Mesenchymal stem cell (in vitro differentiated cells and primary cell): Measurements from ENCODE around the gene DHRS4.
A peak's percentile ranks its signal among the peaks of the same experiment; 100 is the strongest.
"Not testable (repeated sequence)": the region's sequence is repeated elsewhere in the genome, so short reads cannot be mapped to it uniquely, and the experiment has no call there.

Experiments used
- DNase-seq: peaks from one replicate; pipeline ENCODE4 v3.0.0-alpha.2; 2013
- H2AFZ ChIP-seq: one replicate; pipeline ENCODE4 v1.6.1; 2013; ENCODE audit warnings: low read depth, mild to moderate bottlenecking, control low read depth, inconsistent platforms, low read length, moderate library complexity
- H2AK5ac ChIP-seq: 2 replicates; pipeline ENCODE4 v1.6.1; 2013; ENCODE audit warnings: low read length, moderate library complexity, mild to moderate bottlenecking, inconsistent platforms; ENCODE audit not compliant: severe bottlenecking
- H2BK120ac ChIP-seq: one replicate; pipeline ENCODE4 v1.6.1; 2013; ENCODE audit warnings: low read depth, mild to moderate bottlenecking, inconsistent platforms, low read length, moderate library complexity
- H2BK12ac ChIP-seq, 2 experiments: one replicate each; pipeline ENCODE4 v1.6.1; 2013; ENCODE audit warnings: inconsistent platforms in 2 of 2, low read length in 2 of 2, mild to moderate bottlenecking in 2 of 2, moderate library complexity in 2 of 2, control low read depth in 1 of 2
- H2BK15ac ChIP-seq: one replicate; pipeline ENCODE4 v1.6.1; 2013; ENCODE audit warnings: mild to moderate bottlenecking, low read depth, inconsistent platforms; ENCODE audit not compliant: poor library complexity, severe bottlenecking
- H2BK5ac ChIP-seq: 2 replicates; pipeline ENCODE4 v1.6.1; 2013; ENCODE audit warnings: low read depth, mild to moderate bottlenecking, low read length, control low read depth, inconsistent platforms; ENCODE audit not compliant: poor library complexity, severe bottlenecking
- H3K14ac ChIP-seq, 2 experiments: one replicate each; pipeline ENCODE4 v1.6.1; 2013; ENCODE audit warnings: inconsistent platforms in 2 of 2, low read length in 2 of 2, control low read depth in 1 of 2, mild to moderate bottlenecking in 1 of 2, moderate library complexity in 1 of 2
- H3K18ac ChIP-seq, 2 experiments: one replicate each; pipeline ENCODE4 v1.6.1; 2013; ENCODE audit warnings: inconsistent platforms in 2 of 2, low read length in 2 of 2, control low read depth in 1 of 2, low read depth in 1 of 2, mild to moderate bottlenecking in 1 of 2
- H3K23ac ChIP-seq, 2 experiments: one replicate each; pipeline ENCODE4 v1.6.1; 2013; ENCODE audit warnings: inconsistent platforms in 2 of 2, low read length in 2 of 2, mild to moderate bottlenecking in 2 of 2, moderate library complexity in 2 of 2, control low read depth in 1 of 2
- H3K27ac ChIP-seq: 2 replicates; pipeline ENCODE4 v1.5.1; 2013; ENCODE audit warnings: mild to moderate bottlenecking, moderate library complexity, low read length, control low read depth, inconsistent platforms; ENCODE audit not compliant: poor library complexity, severe bottlenecking
- H3K27me3 ChIP-seq, 2 experiments: 2 replicates each; pipeline versions ENCODE4 v1.6.1 to v1.7.0; 2013; ENCODE audit warnings: low read length in 2 of 2, mild to moderate bottlenecking in 2 of 2, moderate library complexity in 2 of 2, control low read depth in 1 of 2, inconsistent platforms in 1 of 2; ENCODE audit not compliant: control insufficient read depth in 1 of 2, insufficient read depth in 1 of 2
- H3K36me3 ChIP-seq, 2 experiments: 2 replicates each; pipeline versions ENCODE4 v1.6.1 to v1.7.0; 2013; ENCODE audit warnings: low read length in 2 of 2, control low read depth in 1 of 2, inconsistent platforms in 1 of 2, low read depth in 1 of 2, mild to moderate bottlenecking in 1 of 2; ENCODE audit not compliant: insufficient read depth in 2 of 2, control insufficient read depth in 1 of 2
- H3K4ac ChIP-seq, 2 experiments: one replicate each; pipeline ENCODE4 v1.6.1; 2013; ENCODE audit warnings: inconsistent platforms in 2 of 2, low read length in 2 of 2, mild to moderate bottlenecking in 2 of 2, moderate library complexity in 2 of 2, control low read depth in 1 of 2, low read depth in 1 of 2
- H3K4me1 ChIP-seq: 2 replicates; pipeline ENCODE4 v1.6.1; 2013; ENCODE audit warnings: low read depth, low read length, control low read depth; ENCODE audit not compliant: control insufficient read depth, insufficient read depth
- H3K4me2 ChIP-seq: 2 replicates; pipeline ENCODE4 v1.6.1; 2013; ENCODE audit warnings: low read length, mild to moderate bottlenecking, inconsistent platforms; ENCODE audit not compliant: poor library complexity, severe bottlenecking
- H3K4me3 ChIP-seq, 2 experiments: 2 replicates each; pipeline versions ENCODE4 v1.5.1 to v1.7.0; 2013; ENCODE audit warnings: low read length in 2 of 2, mild to moderate bottlenecking in 2 of 2, control low read depth in 1 of 2, low read depth in 1 of 2; ENCODE audit not compliant: insufficient read depth in 1 of 2
- H3K79me1 ChIP-seq: replicated peaks from 2 replicates; pipeline ENCODE4 v1.6.1; 2013; ENCODE audit warnings: mild to moderate bottlenecking, control low read depth, low read length, inconsistent platforms; ENCODE audit not compliant: poor library complexity, severe bottlenecking
- H3K9ac ChIP-seq: 2 replicates; pipeline ENCODE4 v1.7.0; 2013; ENCODE audit warnings: mild to moderate bottlenecking, low read length, moderate library complexity
- H3K9me3 ChIP-seq: 2 replicates; pipeline ENCODE4 v1.7.0; 2013; ENCODE audit warnings: mild to moderate bottlenecking, low read length; ENCODE audit not compliant: control insufficient read depth
- H4K8ac ChIP-seq: one replicate; pipeline ENCODE4 v1.6.1; 2013; ENCODE audit warnings: inconsistent platforms, mild to moderate bottlenecking, low read length, moderate library complexity
- H4K91ac ChIP-seq: one replicate; pipeline ENCODE4 v1.6.1; 2013; ENCODE audit warnings: mild to moderate bottlenecking, low read length, inconsistent platforms
- WGBS: methylation state at CpG from one replicate; pipeline ENCODE4 v1.1.7; 2013; ENCODE audit warnings: mixed read lengths; 5-methylcytosine and 5-hydroxymethylcytosine counted together

DHRS4 gene

DNA sequence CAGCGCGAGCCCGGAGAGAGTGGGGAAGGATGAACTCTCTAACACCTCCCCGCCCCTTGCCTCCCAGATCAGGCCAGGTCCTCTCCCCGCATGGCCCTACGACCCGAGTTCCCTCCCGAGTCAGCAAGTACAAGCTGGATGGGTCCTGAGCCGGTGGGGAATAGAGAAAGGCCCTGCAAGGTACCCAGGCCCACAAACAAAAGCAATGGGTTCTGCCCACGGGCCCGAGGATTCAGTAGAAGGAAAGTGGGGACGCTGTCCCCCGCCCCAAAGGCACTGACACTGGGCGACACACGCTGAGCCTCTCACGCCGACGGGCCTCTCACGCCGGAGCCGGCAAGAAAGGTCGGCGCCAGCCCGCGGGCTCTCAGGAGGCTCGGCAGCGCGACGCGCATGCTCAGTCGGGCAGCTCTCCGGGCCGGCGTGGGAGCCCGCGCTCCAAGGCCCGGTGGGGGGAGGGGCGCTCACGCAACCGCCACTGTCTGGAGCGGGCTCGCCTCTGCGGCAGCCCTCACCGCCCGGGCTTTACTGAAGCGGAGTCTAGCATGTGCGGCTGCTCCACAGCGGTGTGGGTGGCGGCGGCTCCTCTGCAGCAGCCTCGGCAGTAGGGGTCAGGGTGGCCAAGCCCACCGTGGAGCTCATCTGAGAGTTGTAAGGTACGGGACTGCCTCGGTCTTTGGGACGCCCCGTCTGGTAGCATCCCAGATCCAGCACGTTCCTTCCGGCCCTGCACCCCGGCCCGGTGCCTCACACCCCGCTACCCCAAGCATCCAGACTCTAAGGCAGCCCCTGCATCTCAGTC, 16.1 kb downstream of the DHRS4 start:
- H3K27me3 ChIP-seq, H3K79me1 ChIP-seq, H3K4ac ChIP-seq, H3K4me1 ChIP-seq, H2BK15ac ChIP-seq, H2BK120ac ChIP-seq, H3K36me3 ChIP-seq, H2AK5ac ChIP-seq, H3K27ac ChIP-seq, H2BK5ac ChIP-seq, H4K91ac ChIP-seq, H2BK12ac ChIP-seq, H3K9me3 ChIP-seq, H3K23ac ChIP-seq: not testable (repeated sequence)
- Histone ChIP-seq H3K4me3 (peak overlapping the region in 1 of 2 experiments; percentile 63), H3K9ac (peak overlapping the region; percentile 60), H2AFZ (peak overlapping the region; percentile 39), H4K8ac (peak overlapping the region; percentile 72), H3K18ac (peak overlapping the region in 1 of 2 experiments; percentile 82), H3K14ac (peak overlapping the region in 1 of 2 experiments; percentile 71), H3K4me2 (peak overlapping the region; percentile 22)
- DNase-seq = peak; percentile 22
- WGBS = 6% methylated on average over 28 of the region's 61 CpGs

DNA sequence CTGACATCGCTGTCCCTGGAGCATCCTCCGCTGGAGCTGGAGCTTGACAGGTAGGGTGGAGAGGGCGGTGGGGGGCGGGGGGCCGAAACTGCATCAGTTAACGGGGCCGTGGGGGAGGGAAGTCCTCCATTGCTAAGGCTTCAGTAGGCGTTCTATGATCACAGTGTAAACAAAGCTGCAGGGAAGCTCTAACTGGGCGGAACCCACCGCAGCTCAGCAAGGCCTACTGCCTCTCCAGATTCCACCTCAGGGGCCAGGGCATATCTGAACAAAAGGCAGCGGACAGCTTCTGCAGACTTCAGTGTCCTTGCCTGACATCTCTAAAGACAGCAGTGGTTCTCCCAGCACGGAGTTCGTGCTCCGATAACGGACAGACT, 16.7 kb downstream of the DHRS4 start:
- not testable (repeated sequence) for H3K23ac ChIP-seq, H3K4ac ChIP-seq, H3K27me3 ChIP-seq, H3K27ac ChIP-seq, H2BK120ac ChIP-seq, H3K4me2 ChIP-seq, H3K79me1 ChIP-seq, H2AFZ ChIP-seq, H2BK15ac ChIP-seq, DNase-seq, H4K8ac ChIP-seq, H3K14ac ChIP-seq, H3K9ac ChIP-seq, H2BK12ac ChIP-seq, H3K9me3 ChIP-seq, H3K4me3 ChIP-seq, H3K36me3 ChIP-seq, H2BK5ac ChIP-seq, H3K18ac ChIP-seq, H4K91ac ChIP-seq, H3K4me1 ChIP-seq, H2AK5ac ChIP-seq
- 77% methylated on average over 8 of the region's 15 CpGs for WGBS

DNA sequence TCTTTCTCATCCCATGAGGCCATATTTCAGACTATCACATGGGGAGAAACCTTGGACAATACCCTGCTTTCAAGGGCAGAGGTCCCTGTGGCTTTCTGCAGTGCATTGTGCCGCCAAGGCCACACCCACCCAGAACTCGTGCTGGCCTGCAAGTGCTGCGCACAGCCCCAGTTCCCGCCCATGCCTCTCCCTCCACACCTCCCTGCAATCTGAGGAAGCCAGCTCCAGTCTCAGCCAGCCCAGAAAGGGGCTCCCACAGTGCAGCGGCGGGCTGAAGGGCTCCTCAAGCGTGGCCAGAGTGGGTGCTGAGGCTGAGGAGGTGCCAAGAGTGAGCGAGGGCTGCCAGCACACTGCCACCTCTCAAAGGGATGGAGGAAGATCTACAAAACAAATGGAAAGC, 19.6 kb downstream of the DHRS4 start:
- not testable (repeated sequence) for H2BK12ac ChIP-seq, H3K27me3 ChIP-seq, H2AK5ac ChIP-seq, H4K91ac ChIP-seq, H3K4me1 ChIP-seq, H2BK15ac ChIP-seq, H3K36me3 ChIP-seq, H2BK5ac ChIP-seq, H3K9me3 ChIP-seq, H4K8ac ChIP-seq, H3K4me3 ChIP-seq, H3K18ac ChIP-seq, H2AFZ ChIP-seq, H3K79me1 ChIP-seq, H3K4ac ChIP-seq, H2BK120ac ChIP-seq, H3K4me2 ChIP-seq, H3K27ac ChIP-seq, H3K9ac ChIP-seq, H3K14ac ChIP-seq, H3K23ac ChIP-seq, DNase-seq
- 68% methylated on average over 5 of the region's 8 CpGs for WGBS

DNA sequence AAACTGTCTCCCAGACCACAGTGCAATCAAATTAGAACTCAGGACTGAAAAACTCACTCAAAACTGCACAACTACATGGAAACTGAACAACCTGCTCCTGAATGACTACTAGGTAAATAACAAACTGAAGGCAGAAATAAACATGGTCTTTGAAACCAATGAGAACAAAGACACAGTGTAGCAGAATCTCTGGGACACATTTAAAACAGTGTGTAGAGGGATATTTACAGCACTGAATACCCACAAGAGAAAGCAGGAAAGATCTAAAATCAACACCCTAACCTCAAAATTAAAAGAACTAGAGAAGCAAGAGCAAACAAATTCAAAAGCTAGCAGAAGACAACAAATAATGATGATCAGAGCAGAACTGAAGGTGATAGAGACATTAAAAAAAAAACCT, 20.5 kb downstream of the DHRS4 start:
- not testable (repeated sequence) for H3K18ac ChIP-seq

More for the DNA sequence above, 20.5 kb downstream of the DHRS4 start:
- H3K27ac ChIP-seq, H2AK5ac ChIP-seq, H3K4me1 ChIP-seq, H3K9ac ChIP-seq, H2BK120ac ChIP-seq, H3K36me3 ChIP-seq, H4K8ac ChIP-seq, H4K91ac ChIP-seq, H3K27me3 ChIP-seq, H3K4me2 ChIP-seq, DNase-seq, H3K23ac ChIP-seq, H3K9me3 ChIP-seq, H2BK5ac ChIP-seq, H2AFZ ChIP-seq, H3K4me3 ChIP-seq, H3K4ac ChIP-seq, H3K14ac ChIP-seq, H2BK12ac ChIP-seq, H3K79me1 ChIP-seq, H2BK15ac ChIP-seq: not testable (repeated sequence)
